Spleen (tissue), 7 donors: ENCODE data around the gene GPRIN3.

Experiments
- POLR2A ChIP-seq, 3 donors: fragments of 450-650 bp; IDR thresholded peaks; one replicate each; pipeline ENCODE4 v1.5.1; 2017; ENCODE audit warnings: antibody characterized with exemption in 3 of 3, mild to moderate bottlenecking in 1 of 3
- TF ChIP-seq, protein P1 (sequence below), 11 experiments: fragments of 200-600 bp in 7 of 11; fragments of 450-650 bp in 4 of 11; sonication (generic) in 4 of 11; IDR thresholded peaks in 8 of 11; conservative IDR thresholded peaks in 3 of 11; 1 replicate in 7 of 11; 2 replicates in 4 of 11; pipeline versions ENCODE4 v1.4.0 to v1.8.0; 2016 to 2021; ENCODE audit warnings: antibody characterized with exemption in 11 of 11, inconsistent platforms in 4 of 11, mild to moderate bottlenecking in 1 of 11
- donor health status: DM: no; HTN: no; CAD: no; lungs with moderate emphysema.
- donor health status: DM: no; HTN: no; CAD: no.
- donor health status: DM: no; HTN: no; CAD: no.

DNA sequence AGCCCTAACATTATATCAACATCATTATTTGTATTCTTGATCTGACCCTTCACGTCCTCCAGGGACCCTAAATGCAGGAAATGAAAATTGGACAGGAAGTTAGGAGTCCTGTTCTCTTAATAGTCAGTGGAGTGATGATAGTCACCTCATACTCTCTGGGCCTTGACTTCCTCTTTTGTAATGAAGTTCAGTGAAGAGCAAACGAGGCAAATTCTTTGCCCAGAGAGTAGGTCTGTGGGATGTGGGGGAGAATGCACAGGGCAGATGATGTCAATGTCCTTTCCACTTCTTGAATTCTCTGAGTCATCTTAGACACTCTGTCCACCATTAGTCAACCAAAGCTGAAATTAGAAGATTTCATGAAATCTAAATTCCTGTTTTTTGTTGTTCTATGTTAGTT, 17.1 kb upstream of the GPRIN3 start:
- TF ChIP-seq, protein P1, sequence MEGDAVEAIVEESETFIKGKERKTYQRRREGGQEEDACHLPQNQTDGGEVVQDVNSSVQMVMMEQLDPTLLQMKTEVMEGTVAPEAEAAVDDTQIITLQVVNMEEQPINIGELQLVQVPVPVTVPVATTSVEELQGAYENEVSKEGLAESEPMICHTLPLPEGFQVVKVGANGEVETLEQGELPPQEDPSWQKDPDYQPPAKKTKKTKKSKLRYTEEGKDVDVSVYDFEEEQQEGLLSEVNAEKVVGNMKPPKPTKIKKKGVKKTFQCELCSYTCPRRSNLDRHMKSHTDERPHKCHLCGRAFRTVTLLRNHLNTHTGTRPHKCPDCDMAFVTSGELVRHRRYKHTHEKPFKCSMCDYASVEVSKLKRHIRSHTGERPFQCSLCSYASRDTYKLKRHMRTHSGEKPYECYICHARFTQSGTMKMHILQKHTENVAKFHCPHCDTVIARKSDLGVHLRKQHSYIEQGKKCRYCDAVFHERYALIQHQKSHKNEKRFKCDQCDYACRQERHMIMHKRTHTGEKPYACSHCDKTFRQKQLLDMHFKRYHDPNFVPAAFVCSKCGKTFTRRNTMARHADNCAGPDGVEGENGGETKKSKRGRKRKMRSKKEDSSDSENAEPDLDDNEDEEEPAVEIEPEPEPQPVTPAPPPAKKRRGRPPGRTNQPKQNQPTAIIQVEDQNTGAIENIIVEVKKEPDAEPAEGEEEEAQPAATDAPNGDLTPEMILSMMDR (IDR thresholded peaks at IDR 0.05 in 8 of 11, conservative IDR thresholded peaks at IDR 0.05 in 3 of 11), result no peak
- TF ChIP-seq POLR2A (IDR thresholded peaks at IDR 0.05), result no peak
